Neural cell (in vitro differentiated cells): Measurements from ENCODE around the gene RBM17. TPM values are rescaled to one million over a fixed set of nuclear protein-coding genes. Genes with fewer than 3 reads are reported as not detected.
A peak's percentile ranks its signal among the peaks of the same experiment; 100 is the strongest.

ENCODE experiments used
- H2AFZ ChIP-seq: fragments of 200-600, 300-800 bp; sonication (generic), shearing (Covaris generic); 2 replicates; pipeline ENCODE4 v1.6.0; 2014; ENCODE audit warnings: low read depth, mild to moderate bottlenecking, antibody characterized with exemption, low read length, moderate library complexity
- H3F3A ChIP-seq: fragments of 200-600 bp; shearing (Covaris generic); 2 replicates; pipeline ENCODE4 v1.6.1; 2016; ENCODE audit warnings: mild to moderate bottlenecking, moderate library complexity, mixed read lengths, antibody characterized with exemption, low read length; ENCODE audit not compliant: insufficient read depth, poor library complexity, severe bottlenecking
- H3K27ac ChIP-seq: fragments of 200-600, 300-800 bp; sonication (generic), shearing (Covaris generic); 2 replicates; pipeline ENCODE4 v1.5.1; 2014; ENCODE audit warnings: mild to moderate bottlenecking, low read length, moderate library complexity
- H3K27me3 ChIP-seq: fragments of 300-800, 200-600 bp; sonication (generic), shearing (Covaris generic); 2 replicates; pipeline ENCODE4 v1.6.0; 2014; ENCODE audit warnings: mild to moderate bottlenecking, low read depth, low read length, moderate library complexity; ENCODE audit not compliant: insufficient read depth
- H3K36me3 ChIP-seq: fragments of 300-800, 200-600 bp; sonication (generic), shearing (Covaris generic); 2 replicates; pipeline ENCODE4 v1.5.1; 2014; ENCODE audit warnings: mild to moderate bottlenecking, antibody characterized with exemption, low read length, moderate library complexity; ENCODE audit not compliant: insufficient read depth
- H3K4me2 ChIP-seq: fragments of 300-800, 200-600 bp; sonication (generic), shearing (Covaris generic); 2 replicates; pipeline ENCODE4 v1.6.0; 2014; ENCODE audit warnings: mild to moderate bottlenecking, low read length
- H3K4me3 ChIP-seq: fragments of 300-800, 200-600 bp; sonication (generic), shearing (Covaris generic); 2 replicates; pipeline ENCODE4 v1.5.1; 2014; ENCODE audit warnings: mild to moderate bottlenecking, low read length, moderate library complexity
- H3K79me2 ChIP-seq: fragments of 200-600 bp; shearing (Covaris generic); replicated peaks from 2 replicates; pipeline ENCODE4 v1.6.0; 2014; ENCODE audit warnings: mild to moderate bottlenecking, low read length, moderate library complexity; ENCODE audit not compliant: insufficient read depth
- H3K9ac ChIP-seq: fragments of 300-800, 200-600 bp; sonication (generic), shearing (Covaris generic); 2 replicates; pipeline ENCODE4 v1.6.1; 2016; ENCODE audit warnings: mild to moderate bottlenecking, low read length, mixed read lengths
- H3K9me2 ChIP-seq: fragments of 200-600 bp; shearing (Covaris generic); 2 replicates; pipeline ENCODE4 v1.6.1; 2016; ENCODE audit warnings: mild to moderate bottlenecking, low read length, mixed read lengths; ENCODE audit not compliant: insufficient read depth
- H3K9me3 ChIP-seq: fragments of 200-600, 300-800 bp; sonication (generic), shearing (Covaris generic); 2 replicates; pipeline ENCODE4 v1.6.1; 2016; ENCODE audit warnings: mild to moderate bottlenecking, mixed run types, low read length, moderate library complexity, mixed read lengths
- H4K20me1 ChIP-seq: fragments of 200-600 bp; shearing (Covaris generic); 2 replicates; pipeline ENCODE4 v1.6.1; 2016; ENCODE audit warnings: mild to moderate bottlenecking, mixed run types; ENCODE audit not compliant: insufficient read depth
- CTCF ChIP-seq: fragments of 450-650 bp; IDR thresholded peaks from 2 replicates; pipeline ENCODE4 v1.5.1; 2014; ENCODE audit warnings: antibody characterized with exemption, mild to moderate bottlenecking, moderate library complexity; ENCODE audit not compliant: poor library complexity, severe bottlenecking
- EP300 ChIP-seq: fragments of 450-650 bp; conservative IDR thresholded peaks from 2 replicates; pipeline ENCODE4 v1.6.1; 2014; ENCODE audit warnings: antibody characterized with exemption, mild to moderate bottlenecking, moderate library complexity; ENCODE audit not compliant: poor library complexity, severe bottlenecking
- POLR2AphosphoS5 ChIP-seq: IDR thresholded peaks from 2 replicates; pipeline ENCODE4 v1.6.1; 2012
- REST ChIP-seq: IDR thresholded peaks from 2 replicates; pipeline ENCODE4 v1.6.1; 2012; ENCODE audit warnings: borderline replicate concordance
- TAF1 ChIP-seq: IDR thresholded peaks from 2 replicates; pipeline ENCODE4 v1.6.1; 2012; ENCODE audit warnings: low read depth
- polyA plus RNA-seq: library from polyadenylated mRNA; depleted of rRNA; stranded (reverse); fragments of >200 nt; gene quantifications from 2 replicates; pipeline ENCODE4 v1.2.3, GENCODE V29; 2014

The RBM17 gene
- polyA plus RNA-seq, 1 donor from 2014 or later, result 109 TPM

GRCh38 chr10:6086375-6087233 is 2.2 kb upstream of the RBM17 start:
- no peak overlapping the region for H3K4me3 ChIP-seq
- no peaks in the 10 kb centered on the region for H3K36me3 ChIP-seq
- peaks cover 22% of the 10 kb centered on the region for H3K79me2 ChIP-seq
- no peak overlapping the region for H3K9ac ChIP-seq
- H4K20me1 ChIP-seq, result peaks cover 4% of the 10 kb centered on the region
- no peak overlapping the region for H2AFZ ChIP-seq
- no peak overlapping the region for H3K4me2 ChIP-seq
- H3K9me3 ChIP-seq, result no peaks in the 10 kb centered on the region
- no peaks in the 10 kb centered on the region for H3K27me3 ChIP-seq
- no peaks in the 10 kb centered on the region for H3F3A ChIP-seq
- TF ChIP-seq POLR2AphosphoS5, result no peak
- peak; percentile 73 for TF ChIP-seq CTCF
- no peaks in the 10 kb centered on the region for H3K9me2 ChIP-seq
- H3K27ac ChIP-seq, result no peak overlapping the region

GRCh38 chr10:6089334-6090219 is 743 bp downstream of the RBM17 start:
- Histone ChIP-seq H3K9ac (peak overlapping the region; percentile 87), H3F3A (no peaks in the 10 kb centered on the region), H3K36me3 (no peaks in the 10 kb centered on the region), H4K20me1 (peaks cover 4% of the 10 kb centered on the region), H3K4me3 (peak overlapping the region; percentile 87), H3K9me3 (no peaks in the 10 kb centered on the region), H3K27me3 (no peaks in the 10 kb centered on the region), H3K9me2 (no peaks in the 10 kb centered on the region), H2AFZ (peak overlapping the region; percentile 42), H3K79me2 (peaks cover 49% of the 10 kb centered on the region), H3K27ac (peak overlapping the region; percentile 65), H3K4me2 (peak overlapping the region; percentile 96)
- peak; percentile 51 for TF ChIP-seq REST
- no peak for TF ChIP-seq CTCF
- TF ChIP-seq TAF1, result peak; percentile 39
- TF ChIP-seq EP300, result no peak
